Breast epithelium (tissue), 4 donors: Measurements from ENCODE around the gene E2F4. TPM values are rescaled to one million over a fixed set of nuclear protein-coding genes. Genes with fewer than 3 reads are reported as not detected.
A peak's percentile ranks its signal among the peaks of the same experiment; 100 is the strongest.

ENCODE experiments used
- DNase-seq, 2 donors: peaks; one replicate each; pipeline ENCODE4 v3.0.0-alpha.2; 2019; ENCODE audit warnings: low spot score in 2 of 2
- H3K27ac ChIP-seq, 2 donors: fragments of 200-600 bp; sonication (generic) in 1 of 2; one replicate each; pipeline ENCODE4 v1.5.1; 2016 to 2019; ENCODE audit warnings: mild to moderate bottlenecking in 1 of 2
- H3K27me3 ChIP-seq, 2 donors: fragments of 200-600 bp; sonication (generic) in 1 of 2; one replicate each; pipeline versions ENCODE4 v1.5.1 to v1.6.0; 2017 to 2019; ENCODE audit warnings: control low read depth in 1 of 2, mild to moderate bottlenecking in 1 of 2
- H3K36me3 ChIP-seq: fragments of 200-600 bp; one replicate; pipeline ENCODE4 v1.5.1; 2019
- H3K4me1 ChIP-seq, 2 donors: fragments of 200-600 bp; sonication (generic); one replicate each; pipeline ENCODE4 v1.5.1; 2016 to 2019; ENCODE audit warnings: control low read depth in 1 of 2
- H3K4me3 ChIP-seq, 3 donors: fragments of 200-600 bp; sonication (generic); 1 replicate in 2 of 3; 2 replicates in 1 of 3; pipeline ENCODE4 v1.5.1; 2016 to 2019; ENCODE audit warnings: mild to moderate bottlenecking in 3 of 3, moderate library complexity in 2 of 3
- H3K9me3 ChIP-seq, 2 donors: fragments of 200-600 bp; sonication (generic) in 1 of 2; one replicate each; pipeline ENCODE4 v1.5.1; 2016 to 2019; ENCODE audit warnings: control low read depth in 1 of 2
- POLR2A ChIP-seq: fragments of 450-650 bp; IDR thresholded peaks from one replicate; pipeline ENCODE4 v1.6.1; 2016; ENCODE audit warnings: antibody characterized with exemption, mild to moderate bottlenecking, moderate library complexity
- POLR2AphosphoS5 ChIP-seq, 3 donors: sonication (generic); formaldehyde crosslinking; IDR thresholded peaks; one replicate each; pipeline ENCODE4 v1.6.1; 2017; ENCODE audit warnings: antibody characterized with exemption in 3 of 3
- intact Hi-C: fragments of 100-400 bp; cut with DNase I; formaldehyde crosslinking; loops from one replicate; pipeline ENCODE4 v1.15.1; 2023; ENCODE audit warnings: low total_unique reads
- total RNA-seq, 3 donors: library from RNA; depleted of rRNA; stranded (reverse); fragments of >200 nt; gene quantifications; one replicate each; pipeline ENCODE4 v1.1.0, GENCODE V29; 2016
- TF ChIP-seq, protein P1 (sequence below), 3 donors: fragments of 450-650 bp; IDR thresholded peaks; one replicate each; pipeline ENCODE4 v1.5.1; 2016 to 2017; ENCODE audit warnings: antibody characterized with exemption in 3 of 3, mild to moderate bottlenecking in 3 of 3, moderate library complexity in 3 of 3

E2F4 gene
- total RNA-seq, 3 donors from 2014 or later = 74.1 to 86.9 (median 76.1) TPM

DNA sequence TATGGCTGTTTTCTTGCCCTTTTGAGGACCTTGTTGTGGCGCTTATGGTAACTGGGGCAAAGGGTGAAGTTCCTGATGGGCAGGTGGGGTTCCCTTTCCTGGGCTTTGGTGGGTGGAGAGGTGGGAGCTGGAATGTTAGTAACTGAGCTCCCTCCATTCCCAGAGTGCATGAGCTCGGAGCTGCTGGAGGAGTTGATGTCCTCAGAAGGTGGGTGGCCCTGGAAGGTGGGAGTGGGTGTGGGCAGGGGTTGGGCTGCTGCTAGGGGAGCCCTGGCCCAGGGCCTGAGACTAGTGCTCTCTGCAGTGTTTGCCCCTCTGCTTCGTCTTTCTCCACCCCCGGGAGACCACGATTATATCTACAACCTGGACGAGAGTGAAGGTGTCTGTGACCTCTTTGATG is 5.7 kb downstream of the E2F4 start:
- intact Hi-C loops = no loop called here
- DNase-seq = no peak
- no peaks in the 10 kb centered on the region for H3K9me3 ChIP-seq
- H3K27me3 ChIP-seq = no peaks in the 10 kb centered on the region
- peak overlapping the region in 1 of 2 donors; percentile 36 for H3K27ac ChIP-seq
- H3K4me3 ChIP-seq = no peak overlapping the region
- H3K4me1 ChIP-seq = peaks cover 3 to 24% of the 10 kb centered on the region in 2 donors
- TF ChIP-seq, protein P1, sequence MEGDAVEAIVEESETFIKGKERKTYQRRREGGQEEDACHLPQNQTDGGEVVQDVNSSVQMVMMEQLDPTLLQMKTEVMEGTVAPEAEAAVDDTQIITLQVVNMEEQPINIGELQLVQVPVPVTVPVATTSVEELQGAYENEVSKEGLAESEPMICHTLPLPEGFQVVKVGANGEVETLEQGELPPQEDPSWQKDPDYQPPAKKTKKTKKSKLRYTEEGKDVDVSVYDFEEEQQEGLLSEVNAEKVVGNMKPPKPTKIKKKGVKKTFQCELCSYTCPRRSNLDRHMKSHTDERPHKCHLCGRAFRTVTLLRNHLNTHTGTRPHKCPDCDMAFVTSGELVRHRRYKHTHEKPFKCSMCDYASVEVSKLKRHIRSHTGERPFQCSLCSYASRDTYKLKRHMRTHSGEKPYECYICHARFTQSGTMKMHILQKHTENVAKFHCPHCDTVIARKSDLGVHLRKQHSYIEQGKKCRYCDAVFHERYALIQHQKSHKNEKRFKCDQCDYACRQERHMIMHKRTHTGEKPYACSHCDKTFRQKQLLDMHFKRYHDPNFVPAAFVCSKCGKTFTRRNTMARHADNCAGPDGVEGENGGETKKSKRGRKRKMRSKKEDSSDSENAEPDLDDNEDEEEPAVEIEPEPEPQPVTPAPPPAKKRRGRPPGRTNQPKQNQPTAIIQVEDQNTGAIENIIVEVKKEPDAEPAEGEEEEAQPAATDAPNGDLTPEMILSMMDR (IDR thresholded peaks at IDR 0.05) = no peak
- TF ChIP-seq POLR2A (no peak), POLR2AphosphoS5 (IDR thresholded peaks at IDR 0.05) (no peak)
- no peaks in the 10 kb centered on the region for H3K36me3 ChIP-seq

DNA sequence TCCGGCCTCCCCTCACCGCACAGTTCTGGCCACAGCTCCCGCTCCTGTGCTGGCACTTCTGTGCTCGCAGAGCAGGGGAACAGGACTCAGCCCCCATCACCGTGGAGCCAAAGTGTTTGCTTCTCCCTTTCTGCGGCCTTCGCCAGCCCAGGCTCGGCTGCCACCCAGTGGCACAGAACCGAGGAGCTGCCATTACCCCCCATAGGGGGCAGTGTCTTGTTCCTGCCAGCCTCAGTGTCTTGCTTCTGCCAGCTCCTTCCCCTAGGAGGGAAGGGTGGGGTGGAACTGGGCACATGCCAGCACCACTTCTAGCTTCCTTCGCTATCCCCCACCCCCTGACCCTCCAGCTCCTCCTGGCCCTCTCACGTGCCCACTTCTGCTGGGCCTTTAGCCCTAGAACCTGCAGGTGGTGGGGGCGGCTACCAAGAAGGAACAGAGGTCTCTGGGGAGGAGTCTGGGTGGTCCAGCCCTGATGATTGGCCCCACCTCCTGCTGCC is 6.3 kb downstream of the E2F4 start:
- H3K27me3 ChIP-seq = no peaks in the 10 kb centered on the region
- peaks cover 4% of the 10 kb centered on the region for H3K36me3 ChIP-seq
- H3K9me3 ChIP-seq = no peaks in the 10 kb centered on the region
- peak overlapping the region in 1 of 3 donors; percentile 68 for H3K4me3 ChIP-seq
- intact Hi-C loops = no loop called here
- H3K4me1 ChIP-seq = peaks cover 0 to 18% of the 10 kb centered on the region in 2 donors
- DNase-seq = no peak
- H3K27ac ChIP-seq = peak overlapping the region; percentile 36 to 41
- TF ChIP-seq, protein P1 (IDR thresholded peaks at IDR 0.05) = peak; percentile 9 to 53 (median 44)
- no peak for TF ChIP-seq POLR2A

DNA sequence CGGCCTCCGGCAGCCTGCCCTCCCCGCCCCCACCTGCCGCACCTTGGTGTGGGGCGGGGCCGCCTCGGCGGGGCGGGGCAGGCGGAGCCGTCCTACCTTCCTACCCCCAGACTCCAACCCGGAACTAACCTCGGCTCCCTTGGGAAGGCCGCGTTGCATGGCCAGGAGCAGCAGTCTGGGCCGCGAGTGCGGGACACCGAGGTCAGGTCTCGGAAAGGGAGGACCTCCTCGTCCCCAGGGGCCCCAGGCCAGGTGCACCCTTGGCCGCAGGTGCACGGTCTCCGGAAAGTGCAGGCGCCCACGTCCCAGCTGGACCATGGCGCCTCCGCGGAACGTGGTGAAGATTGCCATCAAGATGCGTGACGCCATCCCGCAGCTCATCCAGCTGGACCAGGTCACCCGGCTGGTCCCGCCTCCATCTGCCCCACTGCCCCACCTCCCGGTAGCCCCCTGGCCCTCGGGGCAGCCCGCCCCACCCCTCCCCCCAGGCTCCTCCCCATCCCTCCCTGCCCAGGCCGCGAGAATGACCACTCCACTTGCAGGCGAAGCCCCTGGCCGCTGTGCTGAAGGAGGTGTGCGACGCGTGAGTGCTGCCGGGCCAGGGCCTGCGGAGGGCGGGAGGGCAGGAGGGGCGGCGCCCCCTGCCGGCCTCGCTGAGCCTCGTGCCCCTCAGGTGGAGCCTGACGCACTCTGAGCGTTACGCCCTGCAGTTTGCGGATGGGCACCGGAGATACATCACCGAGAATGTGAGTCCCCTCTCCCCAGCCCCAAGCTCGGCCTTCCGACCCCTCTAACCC is 7.3 kb downstream of the E2F4 start, which contains the start of gene ELMO3:
Gene ELMO3, plus strand, starts transcription at position 121 of the 797 bp plus-strand sequence. Its CDS starts 196 bp downstream, at position 317.
- Histone ChIP-seq H3K4me1 (peaks cover 0 to 11% of the 10 kb centered on the region in 2 donors), H3K36me3 (peaks cover 8% of the 10 kb centered on the region), H3K27me3 (no peaks in the 10 kb centered on the region), H3K27ac (peak within 1 kb of the TSS; percentile 41 to 75), H3K4me3 (peak within 1 kb of the TSS in 2 of 3 donors; percentile 68 to 70), H3K9me3 (no peaks in the 10 kb centered on the region)
- intact Hi-C loops = no loop called here
- peak in 1 of 2 donors; percentile 76 for DNase-seq
- TF ChIP-seq POLR2AphosphoS5 (IDR thresholded peaks at IDR 0.05) = no peak
- TF ChIP-seq, protein P1 (IDR thresholded peaks at IDR 0.05) = peak in 2 of 3 donors; percentile 45 to 59
- no peak for TF ChIP-seq POLR2A

DNA sequence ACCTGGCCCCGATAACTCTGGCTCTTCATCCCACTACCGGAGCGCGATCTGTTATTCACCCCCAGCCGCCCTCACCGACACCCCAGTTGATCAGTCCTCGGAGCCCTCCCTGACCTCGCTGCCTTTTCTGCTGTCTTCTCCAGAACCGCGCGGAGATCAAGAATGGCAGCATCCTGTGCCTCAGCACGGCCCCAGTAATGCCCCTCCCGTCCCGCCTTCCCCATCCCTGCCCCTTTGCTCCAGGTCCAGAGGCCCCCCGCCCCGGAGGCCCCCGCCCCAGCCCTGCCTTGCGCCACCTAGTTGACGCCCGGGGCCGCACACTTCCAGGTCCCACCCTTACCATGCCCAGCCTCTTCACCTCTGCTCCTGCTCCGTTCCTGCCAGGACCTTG is 7.8 kb downstream of the E2F4 start:
- H3K27me3 ChIP-seq = no peaks in the 10 kb centered on the region
- TF ChIP-seq, protein P1 (IDR thresholded peaks at IDR 0.05) = no peak
- TF ChIP-seq POLR2A = no peak
- no peak for TF ChIP-seq POLR2AphosphoS5 (IDR thresholded peaks at IDR 0.05)
- H3K9me3 ChIP-seq = no peaks in the 10 kb centered on the region
- peaks cover 8% of the 10 kb centered on the region for H3K36me3 ChIP-seq
- H3K4me1 ChIP-seq = peaks cover 0 to 11% of the 10 kb centered on the region in 2 donors
- intact Hi-C loops = no loop called here
- H3K27ac ChIP-seq = peak overlapping the region; percentile 41 to 75
- H3K4me3 ChIP-seq = peak overlapping the region in 2 of 3 donors; percentile 68 to 70
- no peak for DNase-seq

DNA sequence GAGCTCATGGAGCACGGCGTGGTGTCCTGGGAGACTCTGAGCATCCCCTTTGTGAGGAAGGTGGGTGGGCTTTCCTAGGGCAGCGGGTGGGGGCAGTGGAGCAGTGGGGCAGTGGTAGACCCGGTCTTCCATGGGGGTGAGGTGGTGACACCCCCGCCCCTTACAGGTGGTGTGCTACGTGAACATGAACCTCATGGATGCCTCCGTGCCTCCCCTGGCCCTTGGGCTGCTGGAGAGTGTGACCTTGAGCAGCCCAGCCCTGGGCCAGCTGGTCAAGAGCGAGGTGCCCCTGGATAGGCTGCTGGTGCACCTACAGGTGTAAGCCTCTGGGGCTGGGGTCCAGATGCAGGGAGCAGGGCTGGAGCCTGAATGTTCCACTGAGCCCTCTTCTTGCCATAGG is 8.5 kb downstream of the E2F4 start:
- Histone ChIP-seq H3K36me3 (peaks cover 8% of the 10 kb centered on the region), H3K4me1 (peaks cover 0 to 11% of the 10 kb centered on the region in 2 donors), H3K9me3 (no peaks in the 10 kb centered on the region), H3K27ac (no peak overlapping the region), H3K4me3 (no peak overlapping the region), H3K27me3 (no peaks in the 10 kb centered on the region)
- TF ChIP-seq POLR2AphosphoS5 (IDR thresholded peaks at IDR 0.05) = no peak
- TF ChIP-seq POLR2A = no peak
- TF ChIP-seq, protein P1 (IDR thresholded peaks at IDR 0.05) = no peak
- no peak for DNase-seq
- intact Hi-C loops = no loop called here
